CD8-positive, alpha-beta memory T cell (primary cell): ENCODE measurements around the gene C1QC. TPM values are rescaled to one million over a fixed set of nuclear protein-coding genes. Genes with fewer than 3 reads are reported as not detected.
"Not testable (repeated sequence)": the region's sequence is repeated elsewhere in the genome, so short reads cannot be mapped to it uniquely, and the experiment has no call there.

Experiments
- CTCF ChIA-PET: fragments of 350-600 bp; sonication (Branson Sonifier 250); formaldehyde crosslinking; loops from one replicate; lab custom pipeline; 2021; ENCODE audit warnings: antibody characterized with exemption; lab: Charles Lee
- POLR2A ChIA-PET: fragments of 350-600 bp; sonication (Branson Sonifier 250); formaldehyde crosslinking; loops from one replicate; lab custom pipeline; 2021; ENCODE audit warnings: antibody characterized with exemption; lab: Charles Lee
- DNase-seq, 5 donors: peaks; one replicate each; pipeline versions ENCODE4 v3.0.0 to v3.0.0-alpha.2; 2020 to 2022; ENCODE audit warnings: mixed read lengths in 1 of 5
- H3K27ac ChIP-seq: one replicate; pipeline ENCODE4 v1.7.0; 2013; ENCODE audit warnings: low read depth, mild to moderate bottlenecking, low read length, moderate library complexity
- H3K27me3 ChIP-seq: 2 replicates; pipeline ENCODE4 v1.7.0; 2013; ENCODE audit warnings: low read length, mild to moderate bottlenecking; ENCODE audit not compliant: insufficient read depth, poor library complexity, severe bottlenecking
- H3K36me3 ChIP-seq: 2 replicates; pipeline ENCODE4 v1.7.0; 2013; ENCODE audit warnings: mild to moderate bottlenecking, low read length, moderate library complexity; ENCODE audit not compliant: insufficient read depth
- H3K4me1 ChIP-seq: 2 replicates; pipeline ENCODE4 v1.7.0; 2013; ENCODE audit warnings: mild to moderate bottlenecking, low read length, moderate library complexity; ENCODE audit not compliant: insufficient read depth
- H3K4me3 ChIP-seq: 2 replicates; pipeline ENCODE4 v1.7.0; 2013; ENCODE audit warnings: mild to moderate bottlenecking, low read length
- H3K9me3 ChIP-seq: 2 replicates; pipeline ENCODE4 v1.7.0; 2013; ENCODE audit warnings: mild to moderate bottlenecking, low read length
- H3K27ac Mint-ChIP-seq, 8 donors: one replicate each; pipeline ENCODE4 v1.8.0; 2020 to 2021; ENCODE audit warnings: mixed read lengths in 8 of 8, mild to moderate bottlenecking in 6 of 8, inconsistent platforms in 3 of 8, moderate library complexity in 3 of 8
- H3K27me3 Mint-ChIP-seq, 2 donors: one replicate each; pipeline ENCODE4 v1.8.0; 2020 to 2021; ENCODE audit warnings: mixed read lengths in 2 of 2, mild to moderate bottlenecking in 1 of 2, moderate library complexity in 1 of 2
- H3K36me3 Mint-ChIP-seq, 3 donors: one replicate each; pipeline ENCODE4 v1.8.0; 2020 to 2021; ENCODE audit warnings: mixed read lengths in 3 of 3, inconsistent platforms in 1 of 3, mild to moderate bottlenecking in 1 of 3
- H3K4me1 Mint-ChIP-seq, 3 donors: one replicate each; pipeline ENCODE4 v1.8.0; 2020 to 2021; ENCODE audit warnings: mixed read lengths in 3 of 3, inconsistent platforms in 1 of 3, mild to moderate bottlenecking in 1 of 3
- H3K4me3 Mint-ChIP-seq, 7 donors: one replicate each; pipeline ENCODE4 v1.8.0; 2020 to 2021; ENCODE audit warnings: mixed read lengths in 7 of 7, mild to moderate bottlenecking in 6 of 7, moderate library complexity in 4 of 7, inconsistent platforms in 2 of 7
- H3K9me3 Mint-ChIP-seq, 5 donors: one replicate each; pipeline ENCODE4 v1.8.0; 2020 to 2022; ENCODE audit warnings: mixed read lengths in 5 of 5, mild to moderate bottlenecking in 3 of 5, moderate library complexity in 2 of 5, inconsistent platforms in 1 of 5
- polyA plus RNA-seq: library from polyadenylated mRNA; unstranded; fragments of 300-500 nt; fragmentation: Illumina TruSeq; gene quantifications from one replicate; pipeline ENCODE4 v1.2.3, GENCODE V29; 2021
- total RNA-seq, 2 experiments: library from RNA; stranded (reverse); gene quantifications; one replicate each; pipeline ENCODE4 v1.2.3, GENCODE V29; 2021

C1QC gene
- total and polyA plus RNA-seq, 3 experiments from 2014 or later, result 0.93 to 1.4 TPM; not detected in 1

GRCh38 chr1:22671999-22672398 is 28.6 kb downstream of the C1QC start:
- H3K4me3 ChIP-seq, result no peak overlapping the region
- no peaks in the 10 kb centered on the region for H3K27me3 ChIP-seq
- no peak overlapping the region for H3K27ac ChIP-seq
- Mint-ChIP-seq H3K27ac (no peak overlapping the region), H3K4me1 (no peaks in the 10 kb centered on the region), H3K9me3 (no peaks in the 10 kb centered on the region), H3K4me3 (no peak overlapping the region), H3K36me3 (no peaks in the 10 kb centered on the region), H3K27me3 (peaks cover 29 to 72% of the 10 kb centered on the region in 2 donors)
- no peaks in the 10 kb centered on the region for H3K9me3 ChIP-seq
- no peak for DNase-seq
- ChIA-PET POLR2A (no interaction called here), CTCF (no interaction called here)
- no peaks in the 10 kb centered on the region for H3K36me3 ChIP-seq
- H3K4me1 ChIP-seq, result no peaks in the 10 kb centered on the region

GRCh38 chr1:22673486-22674409 is 30.3 kb downstream of the C1QC start:
- H3K4me1 Mint-ChIP-seq, result no peaks in the 10 kb centered on the region
- POLR2A ChIA-PET, result no interaction called here
- no peak for DNase-seq
- Histone ChIP-seq H3K4me1 (no peaks in the 10 kb centered on the region), H3K27ac (no peak overlapping the region), H3K27me3 (no peaks in the 10 kb centered on the region), H3K4me3 (no peak overlapping the region), H3K36me3 (no peaks in the 10 kb centered on the region), H3K9me3 (no peaks in the 10 kb centered on the region)
- no peak overlapping the region for H3K4me3 Mint-ChIP-seq
- no peaks in the 10 kb centered on the region for H3K9me3 Mint-ChIP-seq
- no peak overlapping the region for H3K27ac Mint-ChIP-seq
- no peaks in the 10 kb centered on the region for H3K36me3 Mint-ChIP-seq
- peaks cover 26 to 63% of the 10 kb centered on the region in 2 donors for H3K27me3 Mint-ChIP-seq
- CTCF ChIA-PET, result no interaction called here

DNA sequence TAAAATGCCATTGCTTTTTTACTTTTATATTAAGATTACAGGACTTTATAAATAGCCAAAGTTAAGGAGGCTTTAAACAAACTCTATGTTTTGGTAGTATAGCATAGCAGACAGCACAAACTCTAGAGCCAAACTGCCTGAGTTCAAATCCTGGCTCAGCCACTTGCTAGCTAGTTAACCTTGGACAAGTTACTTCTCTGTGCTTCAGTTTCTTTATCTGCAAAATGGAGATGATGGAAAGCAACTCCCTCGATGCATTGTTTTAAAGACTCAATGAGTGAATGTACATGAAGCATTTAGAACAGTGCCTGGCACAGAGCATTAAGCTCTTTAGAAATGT is 30.9 kb downstream of the C1QC start:
- H3K27ac Mint-ChIP-seq, result no peak overlapping the region

DNA sequence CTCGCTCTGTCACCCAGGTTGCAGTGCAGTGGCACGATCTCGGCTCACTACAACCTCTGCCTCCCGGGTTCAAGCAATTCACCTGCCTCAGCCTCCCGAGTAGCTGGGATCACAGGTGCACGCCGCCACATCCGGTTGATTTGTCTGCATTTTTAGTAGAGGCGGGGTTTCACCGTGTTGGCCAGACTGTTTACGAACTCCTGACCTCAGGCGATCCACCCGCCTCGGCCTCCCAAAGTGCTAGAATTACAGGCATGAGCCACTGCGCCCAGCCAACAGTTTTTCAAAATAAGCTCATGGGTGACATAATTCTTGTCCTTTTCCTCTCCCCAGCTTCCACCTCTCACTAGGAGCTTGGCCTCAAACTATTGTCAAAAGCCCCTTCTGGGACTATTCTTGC is 32.7 kb downstream of the C1QC start:
- H3K27ac ChIP-seq, H3K27ac Mint-ChIP-seq, H3K36me3 ChIP-seq, H3K4me3 Mint-ChIP-seq, CTCF ChIA-PET, H3K4me3 ChIP-seq, H3K27me3 ChIP-seq, H3K36me3 Mint-ChIP-seq, DNase-seq, H3K9me3 Mint-ChIP-seq, POLR2A ChIA-PET, H3K9me3 ChIP-seq, H3K4me1 ChIP-seq, H3K4me1 Mint-ChIP-seq: not testable (repeated sequence)
- H3K27me3 Mint-ChIP-seq, result peaks cover 19 to 45% of the 10 kb centered on the region in 2 donors

More for the DNA sequence above, 30.9 kb downstream of the C1QC start:
- H3K4me1 Mint-ChIP-seq, result no peaks in the 10 kb centered on the region
- Histone ChIP-seq H3K27me3 (no peaks in the 10 kb centered on the region), H3K27ac (no peak overlapping the region), H3K4me3 (no peak overlapping the region), H3K36me3 (no peaks in the 10 kb centered on the region), H3K4me1 (no peaks in the 10 kb centered on the region), H3K9me3 (no peaks in the 10 kb centered on the region)
- H3K4me3 Mint-ChIP-seq, result no peak overlapping the region
- DNase-seq, result no peak
- ChIA-PET POLR2A (no interaction called here), CTCF (no interaction called here)
- H3K9me3 Mint-ChIP-seq, result no peaks in the 10 kb centered on the region
- H3K36me3 Mint-ChIP-seq, result no peaks in the 10 kb centered on the region
- H3K27me3 Mint-ChIP-seq, result peaks cover 26 to 58% of the 10 kb centered on the region in 2 donors

DNA sequence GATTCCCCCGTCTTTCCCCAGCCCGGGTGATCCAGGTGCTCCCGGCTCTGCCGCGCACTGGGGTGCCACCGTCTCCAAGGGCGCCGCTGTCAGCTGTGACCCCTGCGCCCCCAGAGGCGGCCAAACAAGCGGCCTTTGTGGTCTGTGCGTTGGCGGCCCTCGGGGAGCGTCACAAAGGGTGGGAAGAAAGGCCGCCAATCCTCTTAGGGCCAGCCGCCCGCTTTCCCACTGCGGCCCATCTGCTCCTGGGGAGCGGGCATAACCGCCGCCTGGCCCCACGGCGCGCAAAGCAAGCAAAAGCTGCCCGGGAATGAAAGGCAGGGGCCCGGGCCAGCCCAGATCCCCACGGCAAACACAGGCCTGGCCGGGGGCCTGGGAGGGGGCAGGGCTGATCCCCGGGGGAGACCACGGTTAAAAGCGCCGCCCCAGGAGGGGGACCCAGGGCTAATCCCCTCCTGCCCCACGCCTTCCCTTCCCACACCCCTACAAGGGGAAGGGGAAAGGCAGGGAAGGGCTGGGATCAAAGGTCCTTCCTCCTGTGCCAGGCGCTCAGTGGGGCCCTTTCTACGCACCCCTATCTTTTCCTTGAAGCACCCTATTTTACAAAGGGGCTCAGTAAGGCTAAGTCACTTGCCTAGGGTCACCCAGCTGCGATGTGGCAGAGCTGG is 33.6 kb downstream of the C1QC start:
- H3K27ac ChIP-seq, result no peak overlapping the region
- Mint-ChIP-seq H3K4me1 (no peaks in the 10 kb centered on the region), H3K27ac (no peak overlapping the region), H3K4me3 (no peak overlapping the region), H3K27me3 (peaks cover 14 to 37% of the 10 kb centered on the region in 2 donors), H3K9me3 (no peaks in the 10 kb centered on the region), H3K36me3 (no peaks in the 10 kb centered on the region)
- H3K9me3 ChIP-seq, result no peaks in the 10 kb centered on the region
- H3K4me3 ChIP-seq, result no peak overlapping the region
- H3K27me3 ChIP-seq, result no peaks in the 10 kb centered on the region
- POLR2A ChIA-PET, result no interaction called here
- no peak for DNase-seq
- CTCF ChIA-PET, result no interaction called here
- H3K36me3 ChIP-seq, result no peaks in the 10 kb centered on the region
- no peaks in the 10 kb centered on the region for H3K4me1 ChIP-seq

GRCh38 chr1:22677931-22678896 is 34.8 kb downstream of the C1QC start:
- no peak overlapping the region for H3K4me3 Mint-ChIP-seq
- ChIA-PET POLR2A (no interaction called here), CTCF (no interaction called here)
- no peak overlapping the region for H3K27ac Mint-ChIP-seq
- Histone ChIP-seq H3K36me3 (no peaks in the 10 kb centered on the region), H3K27me3 (no peaks in the 10 kb centered on the region), H3K4me1 (no peaks in the 10 kb centered on the region), H3K27ac (no peak overlapping the region), H3K9me3 (no peaks in the 10 kb centered on the region), H3K4me3 (no peak overlapping the region)
- H3K27me3 Mint-ChIP-seq, result peaks cover 7 to 25% of the 10 kb centered on the region in 2 donors
- H3K9me3 Mint-ChIP-seq, result no peaks in the 10 kb centered on the region
- no peaks in the 10 kb centered on the region for H3K4me1 Mint-ChIP-seq
- DNase-seq, result no peak
- no peaks in the 10 kb centered on the region for H3K36me3 Mint-ChIP-seq

DNA sequence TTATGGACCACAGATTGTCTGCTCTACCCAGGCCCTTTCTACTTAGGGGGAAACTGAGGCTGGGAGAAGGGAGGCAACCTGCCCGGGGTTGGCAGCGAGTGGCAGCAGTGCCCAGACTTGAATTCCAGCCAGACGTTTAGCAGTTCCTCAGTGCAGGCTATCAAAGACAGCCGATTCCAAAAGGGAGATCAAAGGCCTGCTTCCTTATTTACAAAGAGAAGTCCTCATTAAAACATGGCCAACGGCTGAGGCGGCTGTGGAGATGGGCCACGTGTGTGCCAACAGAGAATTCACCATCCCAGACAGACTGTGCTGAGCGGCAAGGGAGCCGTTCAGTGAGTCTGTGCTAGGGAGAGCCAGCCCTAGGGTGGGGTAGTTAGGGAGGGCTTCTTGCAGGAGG is 37.3 kb downstream of the C1QC start:
- POLR2A ChIA-PET, result interaction anchor here (0.6 kb wide), 1 partner anchor 461 kb away, joined by 4 read pairs; no protein-coding TSS in a partner anchor
- CTCF ChIA-PET, result no interaction called here

More for the DNA sequence above, 37.3 kb downstream of the C1QC start:
- H3K4me1 Mint-ChIP-seq, result no peaks in the 10 kb centered on the region
- H3K4me3 Mint-ChIP-seq, result no peak overlapping the region
- H3K27ac ChIP-seq, result no peak overlapping the region
- H3K27ac Mint-ChIP-seq, result no peak overlapping the region
- no peaks in the 10 kb centered on the region for H3K36me3 Mint-ChIP-seq
- peaks cover 11 to 21% of the 10 kb centered on the region in 2 donors for H3K27me3 Mint-ChIP-seq
- H3K27me3 ChIP-seq, result no peaks in the 10 kb centered on the region
- no peaks in the 10 kb centered on the region for H3K4me1 ChIP-seq
- no peaks in the 10 kb centered on the region for H3K9me3 Mint-ChIP-seq
- no peaks in the 10 kb centered on the region for H3K36me3 ChIP-seq
- no peak overlapping the region for H3K4me3 ChIP-seq
- H3K9me3 ChIP-seq, result no peaks in the 10 kb centered on the region
- no peak for DNase-seq
